NT2/D1 (cell line): Measurements from ENCODE around the gene RIMS1.

Source experiments
- SUZ12 ChIP-seq: IDR thresholded peaks from 2 replicates; pipeline ENCODE4 v1.6.1; 2011; ENCODE audit not compliant: insufficient read length, insufficient read depth; ENCODE audit errors: extremely low read depth
- YY1 ChIP-seq: IDR thresholded peaks from 2 replicates; pipeline ENCODE4 v1.6.1; 2011; ENCODE audit not compliant: insufficient read length, insufficient read depth
- ZNF274 ChIP-seq: IDR thresholded peaks from 2 replicates; pipeline ENCODE4 v1.6.1; 2011; ENCODE audit warnings: mild to moderate bottlenecking, low read depth, low read length

- no peak for TF ChIP-seq SUZ12
- TF ChIP-seq YY1: no peak
- no peak for TF ChIP-seq ZNF274
Observed at GRCh38 chr6:72410769-72411168, 524.4 kb downstream of the RIMS1 start.
